GM13976 (cell line): Measurements from ENCODE around the gene ELMO1.

Experiments
- DNase-seq: peaks from one replicate; pipeline ENCODE4 v3.0.0; 2012; ENCODE audit warnings: low spot score
- CTCF ChIP-seq: IDR thresholded peaks from 2 replicates; pipeline ENCODE4 v1.5.1; 2012; ENCODE audit warnings: borderline replicate concordance, mild to moderate bottlenecking; ENCODE audit not compliant: insufficient read depth; ENCODE audit errors: extremely low read depth, missing control alignments, control extremely low read depth
- in situ Hi-C: fragments of 300-500 bp; cut with MboI; formaldehyde crosslinking; loops from one replicate; pipeline ENCODE4 v1.12.0; 2022; ENCODE audit warnings: low sequenced_read_pairs, mixed read lengths, inconsistent platforms; ENCODE audit not compliant: unreplicated experiment

ELMO1 gene

GRCh38 chr7:37442268-37442667, 6.4 kb downstream of the ELMO1 start:
- no peak for TF ChIP-seq CTCF
- no peak for DNase-seq
- in situ Hi-C loops: no loop called here

- DNase-seq: no peak
- in situ Hi-C loops: no loop called here
Observed at GRCh38 chr7:37441816-37442215, 6.8 kb downstream of the ELMO1 start.

GRCh38 chr7:37441386-37441760, 7.3 kb downstream of the ELMO1 start:
- TF ChIP-seq CTCF: no peak
- in situ Hi-C loops: no loop called here
- no peak for DNase-seq

More at GRCh38 chr7:37441816-37442215, 6.8 kb downstream of the ELMO1 start:
- TF ChIP-seq CTCF: no peak

- in situ Hi-C loops: no loop called here
- no peak for DNase-seq
- TF ChIP-seq CTCF: no peak
Observed at GRCh38 chr7:37440738-37441385, 7.8 kb downstream of the ELMO1 start.

GRCh38 chr7:37439653-37440026, 9.0 kb downstream of the ELMO1 start:
- TF ChIP-seq CTCF: no peak
- DNase-seq: no peak
- in situ Hi-C loops: no loop called here

GRCh38 chr7:37438906-37439652, 9.6 kb downstream of the ELMO1 start:
- no peak for DNase-seq
- in situ Hi-C loops: no loop called here
- no peak for TF ChIP-seq CTCF
